ENCODE measurements around the gene HPS3.
"Not testable (repeated sequence)": the region's sequence is repeated elsewhere in the genome, so short reads cannot be mapped to it uniquely, and the experiment has no call there.

The HPS3 gene, protein sequence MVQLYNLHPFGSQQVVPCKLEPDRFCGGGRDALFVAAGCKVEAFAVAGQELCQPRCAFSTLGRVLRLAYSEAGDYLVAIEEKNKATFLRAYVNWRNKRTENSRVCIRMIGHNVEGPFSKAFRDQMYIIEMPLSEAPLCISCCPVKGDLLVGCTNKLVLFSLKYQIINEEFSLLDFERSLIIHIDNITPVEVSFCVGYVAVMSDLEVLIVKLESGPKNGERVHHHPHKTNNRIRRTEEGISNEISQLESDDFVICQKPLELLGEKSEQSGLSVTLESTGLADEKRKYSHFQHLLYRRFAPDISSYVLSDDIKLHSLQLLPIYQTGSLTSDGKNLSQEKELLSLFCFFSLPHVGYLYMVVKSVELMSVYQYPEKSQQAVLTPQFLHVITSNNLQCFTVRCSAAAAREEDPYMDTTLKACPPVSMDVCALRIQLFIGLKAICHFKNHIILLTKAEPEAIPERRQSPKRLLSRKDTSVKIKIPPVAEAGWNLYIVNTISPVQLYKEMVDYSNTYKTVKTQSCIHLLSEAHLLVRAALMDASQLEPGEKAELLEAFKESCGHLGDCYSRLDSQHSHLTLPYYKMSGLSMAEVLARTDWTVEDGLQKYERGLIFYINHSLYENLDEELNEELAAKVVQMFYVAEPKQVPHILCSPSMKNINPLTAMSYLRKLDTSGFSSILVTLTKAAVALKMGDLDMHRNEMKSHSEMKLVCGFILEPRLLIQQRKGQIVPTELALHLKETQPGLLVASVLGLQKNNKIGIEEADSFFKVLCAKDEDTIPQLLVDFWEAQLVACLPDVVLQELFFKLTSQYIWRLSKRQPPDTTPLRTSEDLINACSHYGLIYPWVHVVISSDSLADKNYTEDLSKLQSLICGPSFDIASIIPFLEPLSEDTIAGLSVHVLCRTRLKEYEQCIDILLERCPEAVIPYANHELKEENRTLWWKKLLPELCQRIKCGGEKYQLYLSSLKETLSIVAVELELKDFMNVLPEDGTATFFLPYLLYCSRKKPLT

DNA sequence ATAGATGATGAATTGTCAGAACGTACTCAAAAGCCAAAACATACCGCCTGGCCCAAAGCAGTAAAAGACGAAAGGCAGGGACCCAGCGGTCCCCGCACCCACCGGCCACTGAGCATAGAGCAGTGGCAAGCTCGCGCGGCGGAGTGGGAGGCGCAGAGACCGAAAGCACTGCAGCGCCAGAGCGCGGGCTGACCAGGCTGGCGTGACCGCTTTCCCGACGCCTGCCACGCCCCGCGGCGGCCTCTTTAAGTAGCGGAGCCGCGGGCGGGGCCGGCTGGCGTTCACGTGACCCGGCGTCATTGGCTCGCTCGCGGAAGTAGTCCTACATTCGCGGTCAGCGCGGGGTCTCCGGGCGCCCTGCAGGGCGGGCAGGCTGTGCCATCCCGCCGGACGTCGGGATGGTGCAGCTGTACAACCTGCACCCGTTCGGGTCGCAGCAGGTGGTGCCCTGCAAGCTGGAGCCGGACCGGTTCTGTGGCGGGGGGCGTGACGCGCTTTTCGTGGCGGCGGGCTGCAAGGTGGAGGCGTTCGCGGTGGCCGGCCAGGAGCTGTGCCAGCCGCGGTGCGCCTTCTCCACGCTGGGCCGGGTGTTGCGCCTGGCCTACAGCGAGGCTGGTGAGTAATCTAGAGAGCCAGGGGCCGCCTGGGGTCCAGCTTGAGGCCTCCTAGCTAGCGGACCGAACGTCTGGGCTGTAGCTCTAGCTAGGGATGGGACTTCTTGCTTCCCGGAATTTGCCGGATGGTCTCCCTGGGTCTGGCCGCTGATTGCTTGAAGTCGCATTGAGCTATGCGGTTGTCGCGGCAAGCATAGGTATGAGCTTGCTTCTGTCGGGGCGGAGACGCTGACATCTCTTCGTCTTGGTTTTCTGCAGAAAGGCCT lies at the start of gene HPS3:
HPS3 (plus strand) TSS at position 313 of the 880 bp plus-strand sequence; CDS start at position 399, 86 bp downstream.
- DNase-seq: peak; percentile 92

DNA sequence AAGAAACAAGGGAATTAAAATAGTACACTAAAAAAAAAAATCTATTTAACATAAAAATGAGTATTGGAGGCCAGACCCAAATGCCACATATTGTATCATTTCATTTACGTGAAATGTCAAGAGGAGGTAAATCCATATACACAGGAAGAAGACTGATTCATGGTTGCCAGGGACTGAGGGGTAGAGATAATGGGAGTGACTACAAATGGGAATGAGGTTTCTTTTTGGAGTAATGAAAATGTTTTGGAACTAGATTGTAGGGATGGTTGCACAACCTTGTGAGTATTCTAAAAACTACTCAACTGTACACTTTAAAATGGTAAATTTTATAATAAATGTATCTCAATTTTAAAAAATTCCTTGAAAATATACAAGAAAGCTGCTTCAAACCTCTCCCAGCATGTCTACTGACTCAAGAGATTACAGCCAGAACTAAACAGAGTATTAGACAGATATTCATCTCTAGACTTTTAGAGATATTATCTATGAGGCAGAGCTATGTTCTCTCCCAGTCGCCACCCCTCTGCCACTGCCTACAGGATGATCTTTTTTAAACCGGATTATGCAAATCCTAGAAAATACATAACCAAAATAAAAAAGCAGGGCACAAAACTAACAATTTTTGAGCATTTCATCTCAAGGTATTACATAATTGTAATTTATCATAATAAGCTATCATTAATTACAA lies 49.3 kb upstream of the HPS3 start:
- DNase-seq: no peak

DNA sequence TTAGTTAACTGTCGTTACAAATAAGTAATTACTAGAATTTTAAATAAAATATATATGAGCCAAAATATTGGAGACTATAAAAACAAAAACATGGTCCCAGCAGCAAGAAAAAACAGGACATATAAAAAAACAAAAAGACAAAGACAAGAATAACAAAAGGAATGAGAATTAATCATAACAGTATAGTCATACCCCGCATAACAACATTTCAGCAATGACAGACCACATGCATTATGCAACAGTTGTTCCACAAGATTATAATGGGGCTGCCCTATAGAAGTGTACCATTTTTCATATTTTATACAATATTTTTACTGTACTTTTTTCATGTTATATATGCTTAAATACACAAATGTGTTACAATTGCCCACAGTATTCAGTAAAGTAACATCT lies 48.7 kb upstream of the HPS3 start:
- DNase-seq: no peak

DNA sequence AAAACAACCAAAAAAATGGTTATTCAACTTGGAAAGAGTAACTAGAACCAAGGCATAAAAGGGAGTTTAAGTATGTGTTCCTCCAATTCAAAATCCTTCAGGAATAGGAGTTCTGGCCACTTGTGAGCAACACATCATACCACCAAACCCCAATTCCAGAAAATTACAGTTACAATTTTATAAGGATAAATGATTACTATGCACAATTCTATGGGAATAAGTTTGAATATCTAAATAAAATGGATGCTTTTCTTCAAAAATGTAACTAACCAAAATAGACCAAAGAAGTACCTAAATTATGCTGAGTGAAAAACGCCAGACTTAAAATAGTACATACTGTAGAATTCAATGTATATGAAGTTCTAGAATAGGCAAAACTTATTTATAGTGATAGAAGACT lies 47.7 kb upstream of the HPS3 start:
- no peak for DNase-seq

DNA sequence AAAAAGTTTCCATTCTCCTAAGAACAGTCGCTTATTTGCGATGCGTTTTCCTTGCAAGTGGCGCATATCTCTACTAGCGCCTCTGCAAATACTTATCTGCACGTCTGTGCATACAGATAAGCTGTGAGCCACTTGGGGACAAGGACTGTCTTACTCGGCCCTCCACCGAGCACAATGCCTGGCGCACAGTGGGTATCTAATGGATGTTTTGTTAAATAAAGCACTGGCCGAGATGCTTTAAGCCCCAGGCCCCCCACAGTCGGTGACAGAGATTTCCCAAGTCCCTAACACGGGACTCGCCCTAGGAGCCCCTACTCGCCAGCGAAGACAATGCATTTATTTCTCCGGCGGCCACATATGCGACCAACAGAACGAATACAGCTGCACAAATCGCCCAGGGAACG lies 43.6 kb upstream of the HPS3 start:
- no peak for DNase-seq

DNA sequence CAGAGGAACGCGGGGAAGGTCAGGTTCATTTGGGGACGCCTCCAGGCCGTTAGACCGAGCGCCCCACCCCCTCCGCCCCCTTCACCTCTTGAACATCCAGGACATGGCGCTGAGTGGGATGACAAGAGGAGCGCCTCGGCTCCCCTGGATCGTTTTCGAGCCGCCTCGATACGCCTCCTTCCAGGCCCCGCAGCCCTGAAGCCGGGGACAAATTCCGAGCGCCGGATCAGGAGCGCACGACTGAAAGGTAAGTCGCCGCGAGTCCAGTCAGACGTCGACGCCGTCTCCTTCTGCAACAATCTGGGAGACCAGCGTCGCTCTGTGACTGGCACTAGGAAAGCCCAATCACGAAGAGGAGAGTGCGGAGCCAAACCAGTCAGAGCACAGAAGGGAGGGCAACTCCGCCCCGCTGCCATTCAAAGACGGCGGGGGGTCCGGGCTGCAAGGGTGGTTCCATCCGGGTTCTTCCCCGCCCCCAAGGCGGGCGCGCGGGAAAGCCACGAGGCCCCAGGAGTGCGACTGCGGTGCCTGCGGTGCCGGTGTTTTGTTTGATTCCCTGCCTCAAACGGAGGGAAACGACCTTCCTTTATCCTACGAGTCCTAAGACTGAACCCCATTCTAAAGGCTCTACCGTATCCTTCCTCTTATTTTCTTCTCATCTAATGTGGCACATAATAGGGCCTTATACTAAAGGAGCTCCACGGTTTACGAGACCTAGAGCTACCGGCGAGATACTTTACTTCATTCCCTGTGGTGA lies 43.0 kb upstream of the HPS3 start, which contains the start of gene HLTF:
HLTF (minus strand) TSS at position 302 of the 757 bp plus-strand sequence; CDS start at position 105, 197 bp downstream.
- peak; percentile 96 for DNase-seq

DNA sequence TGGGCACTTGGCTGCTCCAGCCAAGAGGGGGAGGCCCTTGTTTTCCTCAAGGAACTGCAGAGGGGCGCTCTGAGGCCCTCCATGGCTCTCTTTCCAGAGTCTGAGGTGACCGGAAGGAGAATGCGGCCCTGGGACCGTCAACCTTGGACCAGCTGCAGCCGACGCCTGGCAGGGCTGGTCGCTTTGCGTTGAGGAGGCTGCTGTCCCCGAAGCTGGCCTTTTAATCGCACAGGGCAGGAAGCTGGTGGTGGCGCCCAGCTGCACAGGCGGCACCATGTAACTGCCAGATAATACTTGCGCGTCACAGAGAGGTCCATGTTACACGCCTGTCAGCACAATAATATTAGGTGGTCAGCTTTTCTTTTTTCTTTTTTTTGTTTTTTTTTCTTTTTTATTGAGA lies 42.2 kb upstream of the HPS3 start:
- DNase-seq: no peak

DNA sequence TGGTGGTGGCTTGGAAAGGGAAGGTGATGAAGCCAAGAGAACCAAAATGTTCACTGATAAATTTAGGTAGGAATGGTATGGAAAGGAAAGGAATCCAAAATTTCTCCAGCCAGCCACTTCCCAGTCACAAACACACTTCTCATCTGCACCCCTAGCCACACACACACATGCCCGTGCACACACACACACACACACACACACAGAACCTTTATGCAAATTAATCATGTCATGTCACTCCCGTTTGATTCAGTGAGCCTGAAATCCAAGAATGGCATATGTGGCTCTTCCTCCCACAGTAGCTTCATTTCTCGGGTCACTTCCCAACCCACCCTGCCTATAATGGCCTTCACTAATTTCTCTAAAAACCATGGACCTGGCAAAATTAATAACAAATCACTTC lies 40.0 kb upstream of the HPS3 start:
- DNase-seq: no peak

DNA sequence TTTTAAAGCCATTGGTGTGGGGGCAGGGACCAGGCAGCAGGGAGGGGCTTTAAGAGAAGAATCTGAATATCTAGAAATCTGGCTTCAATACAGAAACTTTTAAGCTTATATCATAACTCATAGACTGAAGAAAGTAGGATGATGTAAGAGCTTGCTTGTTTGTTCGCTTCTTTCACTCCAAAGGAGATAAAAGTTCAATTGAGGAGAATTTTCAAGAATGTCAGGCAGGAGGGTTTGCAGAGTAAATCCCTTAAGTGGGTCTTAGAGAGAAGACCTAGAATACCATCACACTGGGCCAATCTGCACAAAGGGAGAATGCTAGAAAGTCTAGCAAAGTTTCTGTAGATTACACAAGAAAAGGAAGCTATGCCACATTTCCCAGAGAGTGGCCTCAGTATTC lies 39.0 kb upstream of the HPS3 start:
- DNase-seq: no peak

DNA sequence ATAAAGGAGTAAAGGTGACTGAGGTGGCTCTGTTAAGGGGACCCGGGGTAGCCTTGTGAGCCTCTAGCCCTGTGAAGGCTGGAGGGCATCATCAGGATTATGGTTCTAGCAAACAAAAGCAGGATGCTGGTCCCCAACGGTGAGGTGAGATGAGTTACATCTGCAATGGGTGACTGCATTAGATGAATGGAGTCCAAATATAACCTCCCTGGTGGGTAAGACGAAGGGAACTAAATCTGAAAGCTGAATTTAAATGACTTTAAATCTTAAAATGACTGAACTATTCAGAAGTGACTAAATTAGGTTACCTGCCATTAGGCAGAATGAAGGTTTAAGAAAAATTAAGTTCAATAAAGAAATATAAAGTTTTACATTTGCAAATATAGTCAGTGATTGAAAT lies 38.5 kb upstream of the HPS3 start:
- DNase-seq: no peak

DNA sequence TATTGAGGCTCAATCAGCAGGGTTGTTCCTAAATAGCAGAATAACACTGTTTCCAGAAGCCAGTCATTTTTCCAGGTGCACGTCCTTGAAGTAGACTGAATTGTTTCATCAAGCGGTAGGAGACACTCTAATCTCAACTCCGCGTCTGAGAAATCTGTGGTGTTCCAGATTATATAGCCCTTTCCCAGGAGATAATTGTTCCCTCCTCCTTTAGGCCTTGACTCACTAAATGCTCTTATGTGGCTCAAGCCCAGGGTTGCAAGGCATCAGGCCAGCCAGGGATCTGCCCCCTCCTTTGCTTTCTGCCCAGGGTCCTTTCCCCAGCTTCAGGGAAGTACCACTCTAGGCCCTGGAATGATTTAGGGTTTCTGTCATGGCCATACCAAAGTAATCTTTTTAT lies 37.5 kb upstream of the HPS3 start:
- DNase-seq: no peak

DNA sequence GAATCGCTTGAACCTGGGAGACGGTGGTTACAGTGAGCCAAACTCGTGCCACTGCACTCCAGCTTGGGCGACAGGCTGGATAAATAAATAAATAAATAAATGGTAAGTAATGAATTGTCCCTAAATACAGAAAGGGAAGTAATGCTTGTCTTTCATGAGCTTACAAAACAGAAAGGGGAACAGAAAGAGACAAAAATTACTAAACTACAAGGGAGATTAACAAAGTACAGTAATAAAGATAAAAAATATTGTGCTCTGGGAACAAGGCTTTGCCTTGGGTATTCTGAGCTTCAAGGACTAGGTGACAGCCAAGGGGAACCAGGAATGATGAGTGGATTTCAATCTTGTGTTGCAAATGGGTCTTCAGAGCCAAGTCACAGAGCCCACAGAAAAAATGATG lies 34.0 kb upstream of the HPS3 start:
- no peak for DNase-seq

DNA sequence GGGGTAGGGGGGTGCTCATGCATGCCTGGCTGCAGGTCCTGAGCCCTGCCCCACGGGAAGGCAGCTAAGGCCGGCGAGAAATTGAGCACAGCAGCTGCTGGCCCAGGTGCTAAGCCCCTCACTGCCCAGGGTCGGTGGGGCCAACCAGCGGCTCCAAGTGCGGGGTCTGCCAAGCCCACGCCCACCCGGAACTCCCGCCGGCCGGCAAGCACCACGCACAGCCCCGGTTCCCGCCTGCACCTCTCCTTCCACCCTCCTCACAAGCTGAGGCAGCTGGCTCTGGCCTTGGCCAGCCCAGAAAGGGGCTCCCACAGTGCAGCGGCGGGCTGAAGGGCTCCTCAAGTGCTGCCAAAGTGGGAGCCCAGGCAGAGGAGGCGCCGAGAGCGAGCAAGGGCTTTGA lies 31.5 kb upstream of the HPS3 start:
- not testable (repeated sequence) for DNase-seq

DNA sequence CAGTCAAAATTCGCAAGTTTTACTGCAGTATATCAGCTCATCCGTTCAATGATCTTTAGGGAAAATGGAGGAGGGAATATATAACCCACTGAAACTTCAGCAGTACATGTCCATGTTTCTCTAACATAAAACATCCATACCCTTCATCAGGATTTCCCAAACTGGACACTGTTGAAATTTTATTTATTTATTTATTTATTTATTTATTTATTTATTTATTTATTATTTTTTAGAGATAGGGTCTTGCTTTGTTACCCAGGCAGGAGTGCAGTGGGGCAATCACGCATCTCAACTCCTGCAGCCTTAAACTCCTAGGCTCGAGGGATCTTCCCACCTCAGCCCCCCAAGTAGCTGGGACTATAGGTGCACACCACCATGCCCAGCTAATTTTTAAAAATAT lies 28.3 kb upstream of the HPS3 start:
- DNase-seq: no peak

DNA sequence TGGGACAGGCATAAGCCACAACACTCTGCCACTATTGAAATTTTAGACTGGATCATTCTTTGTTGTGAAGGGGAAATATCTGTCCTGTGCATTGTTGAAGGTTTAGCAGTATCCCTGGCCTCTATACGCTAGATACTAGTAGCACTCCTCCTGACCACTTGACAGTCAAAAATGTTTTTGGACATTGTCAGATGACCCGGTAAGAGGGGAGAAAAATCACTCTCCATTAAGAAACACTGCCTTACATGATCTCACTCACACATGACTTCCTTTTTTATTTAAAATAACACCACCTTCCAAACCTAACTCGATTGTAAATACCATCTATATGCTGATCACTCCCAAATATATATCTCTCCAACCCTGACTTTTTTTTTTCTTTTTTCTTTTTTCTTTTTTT lies 27.8 kb upstream of the HPS3 start:
- DNase-seq: no peak

DNA sequence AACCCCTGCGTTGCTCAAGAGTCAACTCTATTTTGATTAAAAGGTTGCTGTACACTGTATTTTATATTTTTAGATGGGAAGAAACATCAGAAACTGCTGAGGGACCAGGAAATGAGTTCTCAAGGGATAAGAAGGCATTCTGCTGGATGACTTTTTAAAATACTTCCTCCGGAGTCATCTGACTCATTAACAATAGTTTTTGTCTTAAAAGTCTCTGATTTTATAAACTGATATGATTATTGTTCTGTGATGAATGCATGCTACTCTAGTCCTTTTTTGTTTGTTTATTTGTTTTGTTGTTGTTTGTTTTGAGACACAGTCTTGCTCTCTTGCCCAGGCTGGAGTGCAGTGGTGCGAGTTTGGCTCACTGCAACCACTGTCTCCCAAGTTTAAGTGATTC lies 25.0 kb upstream of the HPS3 start:
- DNase-seq: no peak

DNA sequence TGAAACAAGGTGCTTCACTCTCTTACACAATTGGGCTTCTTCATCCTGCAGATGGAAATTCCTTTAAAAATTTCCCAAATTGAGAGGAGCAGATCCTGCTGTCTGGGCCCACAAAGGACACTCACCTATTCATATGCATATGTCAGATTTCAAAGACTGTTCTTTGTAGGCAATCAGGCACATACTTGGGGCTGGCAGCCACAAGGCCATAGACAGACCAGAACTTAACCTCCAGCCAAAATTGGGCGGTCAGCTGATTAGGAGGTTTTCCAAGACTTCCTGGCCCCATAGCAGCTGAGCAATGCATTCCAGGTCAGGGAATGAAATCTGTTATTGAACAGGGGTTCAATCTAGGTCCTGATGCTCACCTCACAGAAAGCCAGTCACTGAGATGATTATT lies 15.0 kb upstream of the HPS3 start:
- DNase-seq: no peak

DNA sequence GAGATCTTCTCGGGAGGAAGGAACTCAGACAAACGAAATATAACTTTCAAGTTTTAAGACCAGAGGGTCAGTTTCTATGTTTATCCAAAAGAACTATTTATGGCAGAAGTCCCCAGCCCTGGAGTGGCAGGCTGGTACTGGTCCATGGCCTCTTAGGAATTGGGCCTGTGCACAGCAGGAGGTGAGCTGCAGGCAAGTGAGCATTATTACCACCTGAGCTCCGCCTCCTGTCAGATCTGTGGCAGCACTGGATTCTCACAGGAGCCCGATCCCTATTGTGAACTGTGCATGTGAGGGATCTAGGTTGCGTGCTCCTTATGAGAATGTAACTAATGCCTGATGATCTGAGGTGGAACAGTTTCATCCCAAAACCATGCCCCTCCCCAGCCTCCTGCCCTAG lies 14.3 kb upstream of the HPS3 start:
- DNase-seq: no peak

DNA sequence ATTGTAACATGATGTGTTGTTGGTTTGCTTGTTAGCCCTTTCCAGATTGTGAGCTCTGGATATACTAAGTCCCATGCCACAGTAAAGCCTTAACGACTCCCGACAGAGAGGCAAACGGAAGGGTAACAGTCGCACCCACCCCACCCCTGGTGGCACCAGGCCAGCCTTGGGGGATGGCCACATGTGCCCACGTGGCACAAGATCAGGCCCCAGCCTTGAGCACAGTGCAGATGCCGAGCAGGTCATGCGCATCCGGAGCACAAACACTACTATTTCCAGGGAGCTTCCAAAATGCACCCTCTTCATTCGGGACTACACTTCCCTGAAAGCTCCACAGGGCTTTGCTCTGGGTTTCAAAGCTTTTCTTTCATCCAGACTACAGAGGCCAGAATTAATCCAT lies 10.7 kb upstream of the HPS3 start:
- DNase-seq: no peak

DNA sequence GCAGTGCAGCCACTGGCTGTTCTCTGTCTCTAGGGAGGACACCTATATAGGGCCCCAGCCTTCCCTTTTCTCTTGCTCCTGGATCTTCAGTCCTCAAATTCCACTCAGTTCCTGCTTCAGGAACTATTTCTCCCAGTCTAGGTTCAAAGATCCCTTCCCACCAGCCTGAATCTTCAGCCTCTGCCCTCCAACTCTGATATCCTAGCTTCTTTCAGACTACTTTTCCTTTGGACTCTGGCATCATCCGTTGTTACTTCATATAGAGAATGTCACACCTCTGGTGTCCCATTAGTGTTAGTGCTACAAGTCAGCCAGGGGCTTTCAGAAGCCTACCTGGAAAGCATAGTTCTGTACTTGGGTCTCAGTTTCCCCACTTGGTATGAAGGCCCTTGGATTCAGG lies 10.0 kb upstream of the HPS3 start:
- DNase-seq: no peak
